Activated naive CD4-positive, alpha-beta T cell treated with anti-CD3 and anti-CD28 coated beads for 36 hours (primary cell): ENCODE data around the gene LMF2. TPM values are rescaled to one million over a fixed set of nuclear protein-coding genes. Genes with fewer than 3 reads are reported as not detected.

Experiments used
- CTCF ChIA-PET: fragments of 350-600 bp; sonication (Branson Sonifier 250); formaldehyde crosslinking; loops from one replicate; lab custom pipeline; 2021; ENCODE audit warnings: antibody characterized with exemption; lab: Charles Lee
- DNase-seq: peaks from one replicate; pipeline ENCODE4 v3.0.0-alpha.2; 2020
- H3K27ac Mint-ChIP-seq: one replicate; pipeline ENCODE4 v1.8.0; 2021; ENCODE audit warnings: mild to moderate bottlenecking, mixed read lengths
- H3K27me3 Mint-ChIP-seq: one replicate; pipeline ENCODE4 v1.8.0; 2021; ENCODE audit warnings: low read depth, mixed read lengths
- H3K36me3 Mint-ChIP-seq: one replicate; pipeline ENCODE4 v1.8.0; 2021; ENCODE audit warnings: low read depth, mixed read lengths
- H3K4me1 Mint-ChIP-seq: one replicate; pipeline ENCODE4 v1.8.0; 2021; ENCODE audit warnings: low read depth, mixed read lengths
- H3K4me3 Mint-ChIP-seq: one replicate; pipeline ENCODE4 v1.8.0; 2021; ENCODE audit warnings: mild to moderate bottlenecking, moderate library complexity, mixed read lengths
- H3K9me3 Mint-ChIP-seq: one replicate; pipeline ENCODE4 v1.8.0; 2021; ENCODE audit warnings: mixed read lengths
- intact Hi-C: fragments of 100-400 bp; cut with micrococcal nuclease; formaldehyde crosslinking; loops from one replicate; pipeline ENCODE4 v1.15.1; 2023
- total RNA-seq, 2 experiments: library from RNA; stranded (reverse); gene quantifications; one replicate each; pipeline ENCODE4 v1.2.3, GENCODE V29; 2021

The LMF2 gene
- total RNA-seq, 2 experiments from 2014 or later: 41.4 to 42.0 TPM

DNA sequence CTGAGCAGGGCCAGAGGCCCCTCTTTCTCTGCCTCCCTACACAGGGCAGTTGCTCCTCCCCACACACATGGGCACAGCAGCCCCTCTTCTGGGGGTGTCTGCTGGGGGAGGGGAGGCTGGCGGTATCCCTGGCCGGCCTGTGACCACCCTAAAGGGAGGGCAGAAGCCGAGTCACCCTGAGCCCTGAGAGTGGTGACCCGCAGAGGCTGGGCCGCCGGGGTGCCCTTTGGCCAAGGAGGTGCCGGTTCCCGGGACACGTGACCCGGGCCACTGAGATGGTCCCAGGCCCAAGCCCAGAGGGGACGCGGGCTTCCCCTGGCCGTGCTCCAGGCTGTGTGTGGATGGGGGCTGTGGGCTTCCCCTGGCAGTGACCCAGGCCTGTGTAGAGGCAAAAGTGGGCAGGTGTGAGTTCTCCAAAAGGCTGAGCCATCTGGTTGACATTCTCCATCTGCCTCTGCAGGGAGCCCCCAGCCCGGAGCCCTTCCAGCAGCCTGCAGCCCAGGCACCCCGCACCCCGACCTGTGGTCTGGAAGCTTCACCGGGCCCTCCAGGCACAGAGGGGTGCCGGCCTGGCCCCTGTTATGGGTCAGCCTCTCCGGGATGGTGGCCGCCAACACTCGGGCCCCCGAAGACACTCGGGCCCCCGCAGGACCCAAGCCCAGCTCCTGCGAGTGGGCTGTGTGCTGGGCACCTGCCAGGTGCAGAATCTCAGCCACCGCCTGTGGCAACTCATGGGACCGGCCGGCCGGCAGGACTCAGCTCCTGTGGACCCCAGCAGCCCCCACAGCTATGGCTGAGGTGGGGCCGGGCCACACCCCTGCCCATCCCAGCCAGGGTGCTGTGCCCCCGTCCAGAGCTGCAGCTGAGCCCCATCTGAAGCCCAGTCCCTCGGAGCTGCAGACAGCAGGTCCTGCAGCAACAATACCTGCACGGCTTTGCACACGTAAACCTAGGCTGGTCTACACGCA, 25.1 kb downstream of the LMF2 start:
- intact Hi-C loops: no loop called here
- H3K36me3 Mint-ChIP-seq: no peaks in the 10 kb centered on the region
- peaks cover 8% of the 10 kb centered on the region for H3K27me3 Mint-ChIP-seq
- no peak overlapping the region for H3K27ac Mint-ChIP-seq
- no peak for DNase-seq
- peak overlapping the region; percentile 80 for H3K4me3 Mint-ChIP-seq
- CTCF ChIA-PET: interaction anchor here (0.9 kb wide), 1 partner anchor 9 kb away, joined by 3 read pairs; no protein-coding TSS in a partner anchor
- no peaks in the 10 kb centered on the region for H3K9me3 Mint-ChIP-seq
- H3K4me1 Mint-ChIP-seq: peaks cover 6% of the 10 kb centered on the region

DNA sequence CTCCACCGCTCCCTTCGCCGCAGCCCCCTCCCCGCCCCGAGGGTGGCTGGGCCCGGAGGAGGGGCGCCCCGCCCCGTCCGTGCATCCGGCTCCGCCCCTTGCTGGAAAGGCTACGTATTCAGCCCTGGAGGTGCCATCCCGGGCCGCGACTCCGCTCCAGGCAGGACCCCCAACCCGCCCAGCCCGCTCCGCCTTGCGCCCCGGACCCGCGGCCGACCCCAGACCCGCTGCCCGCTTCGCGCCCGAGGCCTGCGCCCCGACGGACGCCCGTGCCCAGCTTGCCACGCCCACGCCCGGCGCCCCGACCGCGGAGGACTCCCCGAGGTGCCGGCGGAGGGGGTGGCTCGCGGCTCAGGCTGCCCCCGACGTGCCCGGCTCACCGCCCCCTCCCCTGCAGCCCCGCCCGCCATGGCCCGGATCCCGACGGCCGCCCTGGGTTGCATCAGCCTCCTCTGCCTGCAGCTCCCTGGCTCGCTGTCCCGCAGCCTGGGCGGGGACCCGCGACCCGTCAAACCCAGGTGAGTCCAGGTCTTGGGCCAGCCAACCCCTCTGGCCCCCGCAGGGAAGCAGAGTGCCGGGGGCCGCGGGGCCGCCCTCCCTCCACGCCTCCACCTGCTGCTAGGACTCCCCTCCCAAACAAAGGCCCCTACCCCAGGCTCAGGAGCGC, 25.9 kb downstream of the LMF2 start, which contains the start of gene ADM2:
ADM2 (plus strand) TSS at position 104 of the 667 bp plus-strand sequence; CDS start at position 409, 305 bp downstream.
- H3K9me3 Mint-ChIP-seq: no peaks in the 10 kb centered on the region

DNA sequence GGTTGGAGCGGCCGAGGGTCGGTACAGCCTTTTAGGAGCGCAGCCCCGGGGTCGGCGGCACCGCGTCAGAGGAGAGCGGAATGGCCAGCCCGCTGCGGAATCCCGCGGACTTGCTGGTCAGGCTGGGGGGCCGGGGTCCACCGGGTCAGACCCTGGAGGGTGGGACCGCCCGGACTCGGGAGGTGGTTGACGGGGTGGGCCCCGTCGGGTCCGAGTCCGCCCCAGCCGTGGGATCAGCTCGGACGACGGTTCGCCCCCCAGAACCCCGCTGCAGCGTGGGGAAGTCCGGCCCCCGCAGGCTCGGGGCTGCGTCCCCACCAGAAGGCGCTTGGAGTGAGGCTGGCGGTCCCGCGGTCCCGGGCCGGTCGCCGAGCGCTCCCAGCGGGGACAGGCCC, 26.5 kb downstream of the LMF2 start:
- intact Hi-C loops: no loop called here
- Mint-ChIP-seq H3K27ac (no peak overlapping the region), H3K9me3 (no peaks in the 10 kb centered on the region)

More for the DNA sequence above, 25.9 kb downstream of the LMF2 start, which contains the start of gene ADM2:
- CTCF ChIA-PET: no interaction called here
- H3K4me3 Mint-ChIP-seq: peak within 1 kb of the TSS; percentile 80
- no peak within 1 kb of the TSS for H3K27ac Mint-ChIP-seq
- H3K36me3 Mint-ChIP-seq: no peaks in the 10 kb centered on the region
- intact Hi-C loops: no loop called here
- H3K27me3 Mint-ChIP-seq: peaks cover 8% of the 10 kb centered on the region
- DNase-seq: peak; percentile 81
- H3K4me1 Mint-ChIP-seq: peaks cover 7% of the 10 kb centered on the region

DNA sequence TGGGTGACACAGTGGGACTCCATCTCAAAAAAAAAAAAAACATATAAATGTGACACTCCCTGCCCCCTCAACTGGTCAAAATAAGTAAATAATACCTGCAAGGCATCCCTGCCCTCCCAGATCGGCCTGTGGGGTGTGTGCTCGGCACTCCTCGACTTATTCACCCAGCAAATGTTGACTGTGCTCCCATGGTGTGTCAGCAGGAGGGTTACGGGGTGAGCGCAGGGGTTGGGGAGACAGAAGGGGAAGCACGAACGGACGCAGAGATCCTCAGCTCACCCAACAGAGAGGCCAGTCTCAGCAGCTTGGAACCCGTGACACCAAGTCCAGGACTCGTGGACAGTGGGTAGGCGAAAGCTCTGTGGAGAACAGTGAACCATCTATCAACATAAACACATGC, 27.8 kb downstream of the LMF2 start:
- H3K4me1 Mint-ChIP-seq: peaks cover 5% of the 10 kb centered on the region
- no peaks in the 10 kb centered on the region for H3K36me3 Mint-ChIP-seq
- H3K9me3 Mint-ChIP-seq: no peaks in the 10 kb centered on the region
- no peak for DNase-seq
- intact Hi-C loops: loop anchor here (10.0 kb wide), 1 partner anchor 235 kb away; the partner anchor contains the start of gene TUBGCP6
- CTCF ChIA-PET: interaction anchor here (1.1 kb wide), 1 partner anchor 9 kb away, joined by 4 read pairs; no protein-coding TSS in a partner anchor
- H3K4me3 Mint-ChIP-seq: peak overlapping the region; percentile 61
- H3K27ac Mint-ChIP-seq: no peak overlapping the region
- peaks cover 8% of the 10 kb centered on the region for H3K27me3 Mint-ChIP-seq

More for the DNA sequence above, 26.5 kb downstream of the LMF2 start:
- Mint-ChIP-seq H3K36me3 (no peaks in the 10 kb centered on the region), H3K27me3 (peaks cover 8% of the 10 kb centered on the region), H3K4me1 (peaks cover 6% of the 10 kb centered on the region), H3K4me3 (peak overlapping the region; percentile 61)
- DNase-seq: no peak
- CTCF ChIA-PET: no interaction called here

DNA sequence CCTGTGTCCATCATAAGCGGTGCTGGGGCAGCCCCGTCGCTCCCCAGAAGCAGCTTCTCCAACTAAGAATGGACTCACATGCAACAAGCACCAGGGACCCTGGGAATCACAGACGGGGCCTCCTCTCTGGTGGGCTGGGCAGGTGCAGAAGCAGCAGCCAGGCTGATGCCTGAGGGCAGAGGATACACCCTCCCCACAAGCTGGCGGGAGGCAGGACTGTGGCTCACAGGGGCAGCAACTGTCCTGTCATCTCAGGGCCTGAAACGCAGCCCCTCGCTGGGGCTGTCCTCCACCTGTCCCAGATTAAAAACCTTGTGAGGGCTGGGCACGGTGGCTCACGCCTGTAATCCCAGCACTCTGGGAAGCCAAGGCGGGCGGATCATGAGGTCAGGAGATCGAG, 29.6 kb downstream of the LMF2 start:
- Mint-ChIP-seq H3K9me3 (no peaks in the 10 kb centered on the region), H3K4me1 (peaks cover 18% of the 10 kb centered on the region), H3K27ac (no peak overlapping the region), H3K27me3 (peaks cover 8% of the 10 kb centered on the region), H3K4me3 (no peak overlapping the region), H3K36me3 (no peaks in the 10 kb centered on the region)
- DNase-seq: no peak
- CTCF ChIA-PET: no interaction called here
- intact Hi-C loops: loop anchor here (10.0 kb wide), 1 partner anchor 233 kb away; the partner anchor contains the start of gene TUBGCP6

DNA sequence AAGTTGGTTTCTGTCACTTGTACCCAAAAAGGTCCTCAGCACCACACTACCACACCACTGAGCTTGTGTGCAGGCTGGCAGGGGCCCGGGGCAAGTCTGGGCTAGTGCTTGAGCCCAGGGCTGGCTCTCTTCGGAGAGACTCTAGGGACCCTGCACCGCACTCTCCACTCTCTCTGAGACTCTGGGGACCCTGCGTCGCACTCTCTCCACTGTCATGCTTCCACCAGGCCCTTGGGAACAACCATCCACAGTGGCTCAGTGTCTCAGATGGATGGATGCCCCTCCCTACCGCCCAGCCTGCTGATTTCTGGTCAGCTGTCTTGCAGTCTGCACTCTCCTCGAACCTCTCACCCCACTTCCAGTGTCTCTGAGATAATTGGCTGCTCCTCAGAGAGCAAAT, 30.6 kb downstream of the LMF2 start:
- Mint-ChIP-seq H3K4me3 (no peak overlapping the region), H3K4me1 (peaks cover 28% of the 10 kb centered on the region), H3K27ac (peak overlapping the region; percentile 60), H3K27me3 (peaks cover 8% of the 10 kb centered on the region), H3K36me3 (no peaks in the 10 kb centered on the region), H3K9me3 (no peaks in the 10 kb centered on the region)
- intact Hi-C loops: loop anchor here (10.0 kb wide), 1 partner anchor 232 kb away; the partner anchor contains the start of gene TUBGCP6
- no peak for DNase-seq
- CTCF ChIA-PET: interaction anchor here (0.6 kb wide), 1 partner anchor 49 kb away, joined by 4 read pairs; the partner anchor contains the start of gene SCO2

DNA sequence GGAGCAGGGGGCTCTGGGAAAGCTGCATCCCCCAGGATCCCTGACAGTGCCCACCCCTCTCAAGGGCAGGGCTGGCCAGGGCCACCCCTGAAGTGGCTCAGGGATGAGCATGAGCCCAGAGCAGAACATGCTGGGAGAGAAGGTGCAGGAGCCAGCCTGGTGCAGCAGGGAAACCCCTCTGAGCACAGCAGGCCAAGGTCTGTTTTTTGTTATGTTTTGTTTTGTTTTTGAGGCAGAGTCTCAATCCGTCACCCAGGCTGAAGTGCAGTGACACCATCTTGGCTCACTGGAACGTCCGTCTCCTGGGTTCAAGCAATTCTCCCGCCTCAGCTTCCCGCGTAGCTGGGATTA, 31.9 kb downstream of the LMF2 start:
- Mint-ChIP-seq H3K36me3 (no peaks in the 10 kb centered on the region), H3K4me1 (peaks cover 41% of the 10 kb centered on the region), H3K9me3 (no peaks in the 10 kb centered on the region), H3K4me3 (peak overlapping the region; percentile 62), H3K27ac (no peak overlapping the region), H3K27me3 (peaks cover 8% of the 10 kb centered on the region)
- DNase-seq: no peak
- CTCF ChIA-PET: no interaction called here
- intact Hi-C loops: loop anchor here (2.0 to 10.0 kb wide), 3 partner anchors 23 to 231 kb away; partner anchors contain the start of genes LMF2 and TUBGCP6

DNA sequence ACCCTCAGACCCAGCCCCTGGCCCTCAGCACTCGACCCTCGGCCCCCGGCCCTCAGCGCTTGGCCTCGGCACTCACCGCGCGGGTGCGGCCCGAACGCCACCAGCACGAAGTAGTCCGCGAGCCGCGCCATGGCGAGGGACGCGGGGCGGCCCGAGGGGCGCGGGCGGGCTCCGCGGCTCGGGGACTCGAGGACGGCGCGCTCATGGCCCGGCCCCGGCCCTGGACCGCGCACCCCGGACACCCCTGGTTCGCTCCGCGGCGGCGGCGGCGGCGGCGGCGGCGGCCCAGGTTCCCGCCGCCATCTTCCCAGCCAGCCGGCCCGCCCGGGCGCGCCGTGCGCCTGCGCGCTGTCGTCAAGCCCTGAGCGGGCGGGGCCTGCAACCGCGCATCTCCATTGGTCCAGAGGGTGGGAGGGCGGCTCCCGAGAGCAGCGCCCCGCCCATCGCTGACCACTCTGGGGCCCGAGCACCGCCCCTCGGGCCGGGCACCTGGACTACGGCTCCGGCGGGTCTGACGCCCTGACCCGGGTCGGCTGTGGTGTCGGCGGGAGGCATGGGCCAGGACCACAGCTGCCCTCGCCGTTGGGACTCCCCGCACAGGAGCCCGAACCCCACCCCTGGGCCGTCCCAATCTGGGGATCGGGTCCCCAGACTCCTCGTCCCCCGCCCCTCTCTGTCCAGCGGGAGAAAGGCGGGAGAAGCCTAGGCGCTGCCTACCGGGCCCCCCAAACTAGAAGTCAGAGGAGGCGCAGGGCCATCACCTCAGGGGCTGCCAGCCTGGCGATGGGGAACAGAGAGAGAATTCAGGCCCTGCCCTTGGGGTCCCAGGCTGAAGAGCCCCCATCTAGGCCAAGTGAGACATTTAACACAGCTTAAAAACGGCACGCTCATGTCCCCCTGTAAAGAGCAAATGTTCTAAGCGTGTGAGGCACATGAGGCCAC, 32.5 kb downstream of the LMF2 start, which contains the start of gene SBF1:
SBF1 (minus strand) TSS at position 326 of the 942 bp plus-strand sequence; CDS start at position 131, 195 bp downstream.
- H3K4me3 Mint-ChIP-seq: peak within 1 kb of the TSS; percentile 95

DNA sequence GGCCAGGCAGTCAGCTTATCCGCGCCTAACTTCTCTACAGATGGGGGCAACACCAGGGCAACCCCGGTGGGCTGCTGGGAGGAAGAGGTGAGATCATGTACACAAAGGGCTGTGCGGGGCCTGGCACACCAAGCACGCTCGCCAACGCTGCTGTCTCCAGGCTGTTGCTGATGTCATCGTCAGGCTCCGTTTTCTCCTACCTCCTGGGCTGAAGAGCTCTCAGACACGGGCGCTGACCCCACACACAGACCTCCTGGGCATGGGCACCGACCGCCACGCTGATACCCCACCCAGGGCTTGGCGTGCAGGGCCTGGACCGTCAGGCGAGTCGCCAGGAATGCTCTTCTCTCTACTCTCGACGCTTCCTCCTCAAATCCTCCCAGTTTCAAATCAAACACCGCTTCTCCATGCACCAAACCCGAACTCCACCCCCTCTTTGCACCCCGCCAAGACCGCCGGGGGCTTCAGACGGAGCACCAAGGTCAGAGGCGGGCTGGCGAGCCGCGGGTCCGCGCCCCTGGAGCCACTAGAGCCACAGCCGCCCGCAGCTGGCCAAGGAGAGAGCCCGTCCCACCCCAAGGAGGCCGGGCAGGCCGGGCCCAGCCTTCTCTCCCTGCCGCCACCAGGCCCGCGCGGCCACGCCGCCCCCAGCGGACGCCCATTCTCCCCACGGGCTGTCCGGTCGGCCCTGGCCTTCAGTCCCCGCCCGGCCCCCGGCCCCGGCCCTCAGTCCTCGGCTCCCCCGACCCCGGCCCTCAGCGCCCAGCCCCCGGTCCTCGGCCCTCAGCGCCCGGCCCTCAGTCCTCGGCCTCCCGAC, 33.4 kb downstream of the LMF2 start:
- no peaks in the 10 kb centered on the region for H3K36me3 Mint-ChIP-seq
- CTCF ChIA-PET: interaction anchor here (1.0 to 2.0 kb wide), 6 partner anchors 9 to 223 kb away, joined by 3 to 5 read pairs (median 4); partner anchors contain the start of gene HDAC10
- peak; percentile 64 for DNase-seq
- intact Hi-C loops: loop anchor here (1.0 to 10.0 kb wide), 6 partner anchors 25 to 512 kb away; partner anchors contain the start of genes LMF2, PIM3 and TUBGCP6
- no peaks in the 10 kb centered on the region for H3K9me3 Mint-ChIP-seq
- peaks cover 54% of the 10 kb centered on the region for H3K4me1 Mint-ChIP-seq
- peak overlapping the region; percentile 95 for H3K4me3 Mint-ChIP-seq
- H3K27me3 Mint-ChIP-seq: no peaks in the 10 kb centered on the region
- peak overlapping the region; percentile 87 for H3K27ac Mint-ChIP-seq

More for the DNA sequence above, 32.5 kb downstream of the LMF2 start, which contains the start of gene SBF1:
- H3K27me3 Mint-ChIP-seq: peaks cover 4% of the 10 kb centered on the region
- peak within 1 kb of the TSS; percentile 87 for H3K27ac Mint-ChIP-seq
- peak; percentile 90 for DNase-seq
- CTCF ChIA-PET: no interaction called here
- intact Hi-C loops: loop anchor here (2.0 to 10.0 kb wide), 5 partner anchors 24 to 513 kb away; partner anchors contain the start of genes LMF2, PIM3 and TUBGCP6
- H3K4me1 Mint-ChIP-seq: peaks cover 45% of the 10 kb centered on the region
- no peaks in the 10 kb centered on the region for H3K9me3 Mint-ChIP-seq
- H3K36me3 Mint-ChIP-seq: no peaks in the 10 kb centered on the region

DNA sequence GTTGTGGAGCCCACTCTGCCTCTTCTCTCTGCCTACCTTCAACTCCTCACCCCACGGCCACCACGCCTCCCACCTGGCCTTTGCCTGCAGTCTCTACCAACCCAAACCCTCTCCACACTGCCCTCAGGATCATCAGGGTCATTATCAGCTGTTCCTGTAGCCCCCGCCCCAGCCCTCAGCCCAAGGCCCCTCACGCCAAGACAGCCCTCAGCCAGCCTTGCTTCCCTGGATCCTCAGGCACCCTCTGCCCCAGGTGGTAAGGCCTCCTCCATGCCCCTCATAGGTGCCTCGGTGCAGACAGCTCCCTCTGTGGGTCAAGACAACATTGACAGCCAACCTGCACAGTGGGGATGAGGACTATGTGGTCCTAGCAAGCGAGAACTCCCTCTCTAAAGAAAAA, 34.4 kb downstream of the LMF2 start:
- intact Hi-C loops: loop anchor here (1.0 to 10.0 kb wide), 4 partner anchors 147 to 511 kb away; partner anchors contain the start of genes PIM3 and TUBGCP6
- DNase-seq: peak; percentile 68
- peak overlapping the region; percentile 95 for H3K4me3 Mint-ChIP-seq
- H3K9me3 Mint-ChIP-seq: no peaks in the 10 kb centered on the region
- peak overlapping the region; percentile 87 for H3K27ac Mint-ChIP-seq
- H3K27me3 Mint-ChIP-seq: no peaks in the 10 kb centered on the region
- CTCF ChIA-PET: interaction anchor here (0.8 to 2.0 kb wide), 7 partner anchors 10 to 222 kb away, joined by 3 to 5 read pairs (median 4); partner anchors contain the start of gene HDAC10
- H3K36me3 Mint-ChIP-seq: no peaks in the 10 kb centered on the region
- peaks cover 61% of the 10 kb centered on the region for H3K4me1 Mint-ChIP-seq
